K562 (cell line): ENCODE data around the gene GRIA3. TPM values are rescaled to one million over a fixed set of nuclear protein-coding genes. Genes with fewer than 3 reads are reported as not detected.

Experiments
- ATAC-seq: fragments of 200-7000 bp; cut with Tn5 transposase; 3 replicates; pipeline ENCODE4 v1.9.1; 2020; ENCODE audit warnings: moderate library complexity
- BruUV-seq: library from RNA; stranded (reverse); fragments of 400-500 nt; replicated peaks from 2 replicates; lab custom pipeline; 2021; lab: Mats Ljungman, UMichigan
- CTCF ChIA-PET: fragments of 300-600 bp; formaldehyde crosslinking; extraction: SDS; loops from one replicate; lab custom pipeline; 2021; ENCODE audit warnings: low intra/inter-chr PET ratio; lab: Yijun Ruan, JAX
- POLR2A ChIA-PET: fragments of 300-600, 350-650 bp; sonication (Branson Sonifier 250); formaldehyde crosslinking; extraction: SDS; loops from one replicate; lab custom pipeline; 2021; ENCODE audit warnings: antibody characterized with exemption, inconsistent platforms; lab: Yijun Ruan, JAX
- DNase-seq, 4 experiments: peaks; one replicate each; pipeline versions ENCODE4 v3.0.0 to v3.0.0-alpha.2; 2011 to 2018; ENCODE audit warnings: low spot score in 3 of 4, mixed read lengths in 3 of 4; ENCODE audit errors: extremely low read depth in 1 of 4
- FAIRE-seq: peaks from 2 replicates; lab custom pipeline; 2011; peaks lifted over from hg19 to GRCh38; lab: Jason Lieb, UNC
- H2AFZ ChIP-seq: 2 replicates; pipeline ENCODE4 v1.6.0; 2011; ENCODE audit warnings: low read depth, low read length, control low read depth, inconsistent platforms
- H3K27ac ChIP-seq: fragments of 200-600 bp; 3 replicates; pipeline ENCODE4 v1.8.0; 2011; ENCODE audit warnings: low read depth, mild to moderate bottlenecking, control low read depth, inconsistent platforms, low read length, moderate library complexity, mixed read lengths; ENCODE audit errors: extremely low read depth
- H3K27me3 ChIP-seq, 2 experiments: fragments of 300-600 bp in 1 of 2; 2 replicates in 1 of 2; 3 replicates in 1 of 2; pipeline versions ENCODE4 v1.6.0 to v1.8.0; 2011; ENCODE audit warnings: inconsistent platforms in 2 of 2, low read length in 2 of 2, mild to moderate bottlenecking in 1 of 2, mixed read lengths in 1 of 2, moderate library complexity in 1 of 2; ENCODE audit not compliant: control insufficient read depth in 2 of 2, insufficient read depth in 2 of 2
- H3K36me3 ChIP-seq: fragments of 300-600 bp; 3 replicates; pipeline ENCODE4 v1.8.0; 2011; ENCODE audit warnings: mild to moderate bottlenecking, low read length, inconsistent platforms; ENCODE audit not compliant: control insufficient read depth, insufficient read depth
- H3K4me1 ChIP-seq, 2 experiments: fragments of 200-600 bp in 1 of 2; replicated peaks in 1 of 2; 2 replicates in 1 of 2; 3 replicates in 1 of 2; pipeline versions ENCODE4 v1.5.1 to v1.8.0; 2011; ENCODE audit warnings: inconsistent platforms in 2 of 2, low read length in 2 of 2, mild to moderate bottlenecking in 1 of 2, mixed read lengths in 1 of 2, moderate library complexity in 1 of 2; ENCODE audit not compliant: control insufficient read depth in 2 of 2, insufficient read depth in 2 of 2
- H3K4me2 ChIP-seq: 2 replicates; pipeline ENCODE4 v1.6.1; 2011; ENCODE audit warnings: low read length, control low read depth, inconsistent platforms, mixed read lengths; ENCODE audit not compliant: insufficient read depth
- H3K4me3 ChIP-seq: fragments of 200-600 bp; sonication (generic), shearing (Covaris generic); 2 replicates; pipeline ENCODE4 v1.5.1; 2016; ENCODE audit warnings: control low read depth, inconsistent platforms
- H3K79me2 ChIP-seq: fragments of 200-600 bp; 3 replicates; pipeline ENCODE4 v1.8.0; 2011; ENCODE audit warnings: low read length, inconsistent platforms; ENCODE audit not compliant: control insufficient read depth, insufficient read depth
- H3K9ac ChIP-seq, 2 experiments: 2 replicates each; pipeline versions ENCODE4 v1.6.0 to v1.6.1; 2011; ENCODE audit warnings: low read depth in 2 of 2, low read length in 2 of 2, control low read depth in 1 of 2, inconsistent platforms in 1 of 2, mild to moderate bottlenecking in 1 of 2, mixed read lengths in 1 of 2; ENCODE audit not compliant: insufficient read depth in 1 of 2
- H3K9me1 ChIP-seq: one replicate; pipeline ENCODE4 v1.6.0; 2011; ENCODE audit warnings: inconsistent platforms, mild to moderate bottlenecking, low read length, moderate library complexity; ENCODE audit not compliant: control insufficient read depth, insufficient read depth
- H3K9me3 ChIP-seq: replicated peaks from 2 replicates; pipeline ENCODE4 v1.5.1; 2011; ENCODE audit warnings: low read depth, low read length, inconsistent platforms; ENCODE audit not compliant: control insufficient read depth, insufficient read depth
- H4K20me1 ChIP-seq: replicated peaks from 2 replicates; pipeline ENCODE4 v1.6.1; 2011; ENCODE audit warnings: low read length, inconsistent platforms, mixed read lengths; ENCODE audit not compliant: control insufficient read depth, insufficient read depth
- EZH2 ChIP-seq: IDR thresholded peaks from 2 replicates; pipeline ENCODE4 v1.6.1; 2012; ENCODE audit warnings: low read depth, mild to moderate bottlenecking, inconsistent platforms, low read length, borderline replicate concordance
- FIP1L1 ChIP-seq: fragments of 200-400 bp; formaldehyde crosslinking; IDR thresholded peaks from 2 replicates; pipeline ENCODE4 v1.6.1; 2018; ENCODE audit warnings: mild to moderate bottlenecking, low read depth, low read length; ENCODE audit not compliant: poor library complexity, severe bottlenecking
- NFATC3 ChIP-seq: fragments of 450-650 bp; IDR thresholded peaks from 2 replicates; pipeline ENCODE4 v1.6.1; 2017; ENCODE audit warnings: mild to moderate bottlenecking
- RHOXF2B ChIP-seq: fragments of 250-450 bp; sonication (Bioruptor Pico); conservative IDR thresholded peaks from 2 replicates; pipeline ENCODE4 v1.5.1; 2021
- RUNX1 ChIP-seq: sonication (generic); IDR thresholded peaks from 2 replicates; pipeline ENCODE4 v1.6.1; 2016; ENCODE audit warnings: antibody characterized with exemption, low read depth
- SOX6 ChIP-seq: fragments of 450-650 bp; IDR thresholded peaks from 2 replicates; pipeline ENCODE4 v1.6.1; 2014; ENCODE audit warnings: mild to moderate bottlenecking
- TSC22D4 ChIP-seq: fragments of 450-650 bp; IDR thresholded peaks from 2 replicates; pipeline ENCODE4 v1.6.1; 2016; ENCODE audit warnings: missing genetic modification characterization, missing biosample characterization, control low read depth
- ZBED1 ChIP-seq: IDR thresholded peaks from 2 replicates; pipeline ENCODE4 v1.6.1; 2014
- WGBS: fragments of 100-300 bp; shearing (Covaris generic); methylation state at CpG from one replicate; pipeline ENCODE4 v1.1.6; 2016; ENCODE audit warnings: low coverage, mixed read lengths; ENCODE audit not compliant: insufficient coverage; ENCODE audit errors: missing lambda C conversion rate; 5-methylcytosine and 5-hydroxymethylcytosine counted together
- in situ Hi-C: fragments of 300-500 bp; cut with MboI; formaldehyde crosslinking; loops from 4 replicates; pipeline ENCODE4 v1.15.0; 2018; ENCODE audit warnings: inconsistent platforms, mixed read lengths
- intact Hi-C: fragments of 100-400 bp; cut with micrococcal nuclease; formaldehyde crosslinking; loops from 2 replicates; pipeline ENCODE4 v1.14.2; 2022
- polyA plus RNA-seq, 8 experiments: library from polyadenylated mRNA; depleted of rRNA in 4 of 8; stranded (reverse) in 5 of 8; unstranded in 3 of 8; fragments of >200 nt; fragmentation: Nextera tagmentation in 2 of 8; fragmentation: Illumina TruSeq in 1 of 8; extraction: Ambion mirVana in 2 of 8; extraction: Trizol in 1 of 8; gene quantifications; 2 replicates each; pipeline versions ENCODE4 v1.2.1 to v1.2.3, GENCODE V29; 2011 to 2014; ENCODE audit warnings: inconsistent platforms in 1 of 8, missing spikeins in 1 of 8
- total RNA-seq, 7 experiments: library from RNA; depleted of rRNA in 6 of 7; stranded (reverse); fragments of >200 nt in 6 of 7; fragmentation: Illumina TruSeq in 2 of 7; extraction: Trizol in 2 of 7; gene quantifications; 2 replicates each; pipeline versions ENCODE4 v1.2.1 to v1.2.3, GENCODE V29; 2011 to 2021; ENCODE audit warnings: low replicate concordance in 1 of 7
- TF ChIP-seq, protein P1 (sequence below): fragments of 450-650 bp; IDR thresholded peaks from one replicate; pipeline ENCODE4 v1.6.1; 2018; ENCODE audit warnings: mild to moderate bottlenecking, moderate library complexity; ENCODE audit not compliant: partially characterized antibody
- TF ChIP-seq, protein P2 (sequence below): fragments of 250-450 bp; sonication (Bioruptor Pico); IDR thresholded peaks from 2 replicates; pipeline ENCODE4 v1.8.0; 2022; ENCODE audit warnings: inconsistent platforms
- TF ChIP-seq, protein P3 (sequence below): fragments of 250-450 bp; sonication (Bioruptor Pico); IDR thresholded peaks from 2 replicates; pipeline ENCODE4 v1.4.0; 2020; ENCODE audit warnings: mild to moderate bottlenecking
- TF ChIP-seq, protein P4 (sequence below): fragments of 150-350 bp; IDR thresholded peaks from 2 replicates; pipeline ENCODE4 v1.6.1; 2014; ENCODE audit warnings: low read depth, mild to moderate bottlenecking, low read length, borderline replicate concordance

Gene GRIA3
- total and polyA plus RNA-seq, 9 of the 15 experiments (the other 6 are each of a cell fraction or from before 2014, with no cell fraction given), result 0.10 TPM; not detected in 8

DNA sequence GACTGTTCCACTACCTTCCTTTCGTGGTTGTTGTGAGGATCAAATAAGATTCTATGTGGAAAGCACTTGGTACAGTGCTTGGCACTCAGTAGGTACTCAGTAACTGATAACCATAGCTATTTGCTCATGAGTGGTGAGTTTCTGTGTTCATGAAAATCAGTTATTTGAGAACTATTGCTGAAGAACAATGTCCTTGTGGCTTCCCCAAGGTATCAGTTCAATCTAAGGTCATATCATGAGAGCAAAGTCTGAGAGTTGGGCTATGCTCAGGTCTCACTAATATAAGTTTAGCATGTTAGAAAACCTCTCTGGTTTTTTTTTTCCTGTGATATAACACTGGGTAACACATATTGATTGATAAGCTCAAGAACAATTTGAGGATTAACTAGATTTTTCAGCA is 147.8 kb downstream of the GRIA3 start:
- H3K4me2 ChIP-seq, result no peak overlapping the region
- H3K4me3 ChIP-seq, result no peak overlapping the region
- H3K9ac ChIP-seq, result no peak overlapping the region
- BruUV-seq, result no TSS peak
- H3K27me3 ChIP-seq, result no peaks in the 10 kb centered on the region
- WGBS, result 0% methylated on average over 1 of the region's 1 CpG
- in situ Hi-C loops (no loop called here), intact Hi-C loops (no loop called here)
- no peaks in the 10 kb centered on the region for H3K9me3 ChIP-seq
- H3K4me1 ChIP-seq, result no peaks in the 10 kb centered on the region
- POLR2A ChIA-PET, result no interaction called here
- FAIRE-seq (no peak), ATAC-seq (no peak), DNase-seq (no peak)
- H3K27ac ChIP-seq, result no peak overlapping the region
- H3K79me2 ChIP-seq, result no peaks in the 10 kb centered on the region
- TF ChIP-seq FIP1L1, result no peak
- TF ChIP-seq, protein P1, sequence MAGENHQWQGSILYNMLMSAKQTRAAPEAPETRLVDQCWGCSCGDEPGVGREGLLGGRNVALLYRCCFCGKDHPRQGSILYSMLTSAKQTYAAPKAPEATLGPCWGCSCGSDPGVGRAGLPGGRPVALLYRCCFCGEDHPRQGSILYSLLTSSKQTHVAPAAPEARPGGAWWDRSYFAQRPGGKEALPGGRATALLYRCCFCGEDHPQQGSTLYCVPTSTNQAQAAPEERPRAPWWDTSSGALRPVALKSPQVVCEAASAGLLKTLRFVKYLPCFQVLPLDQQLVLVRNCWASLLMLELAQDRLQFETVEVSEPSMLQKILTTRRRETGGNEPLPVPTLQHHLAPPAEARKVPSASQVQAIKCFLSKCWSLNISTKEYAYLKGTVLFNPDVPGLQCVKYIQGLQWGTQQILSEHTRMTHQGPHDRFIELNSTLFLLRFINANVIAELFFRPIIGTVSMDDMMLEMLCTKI, result no peak
- TF ChIP-seq, protein P2, sequence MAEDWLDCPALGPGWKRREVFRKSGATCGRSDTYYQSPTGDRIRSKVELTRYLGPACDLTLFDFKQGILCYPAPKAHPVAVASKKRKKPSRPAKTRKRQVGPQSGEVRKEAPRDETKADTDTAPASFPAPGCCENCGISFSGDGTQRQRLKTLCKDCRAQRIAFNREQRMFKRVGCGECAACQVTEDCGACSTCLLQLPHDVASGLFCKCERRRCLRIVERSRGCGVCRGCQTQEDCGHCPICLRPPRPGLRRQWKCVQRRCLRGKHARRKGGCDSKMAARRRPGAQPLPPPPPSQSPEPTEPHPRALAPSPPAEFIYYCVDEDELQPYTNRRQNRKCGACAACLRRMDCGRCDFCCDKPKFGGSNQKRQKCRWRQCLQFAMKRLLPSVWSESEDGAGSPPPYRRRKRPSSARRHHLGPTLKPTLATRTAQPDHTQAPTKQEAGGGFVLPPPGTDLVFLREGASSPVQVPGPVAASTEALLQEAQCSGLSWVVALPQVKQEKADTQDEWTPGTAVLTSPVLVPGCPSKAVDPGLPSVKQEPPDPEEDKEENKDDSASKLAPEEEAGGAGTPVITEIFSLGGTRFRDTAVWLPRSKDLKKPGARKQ, result no peak
- no peak for TF ChIP-seq SOX6
- TF ChIP-seq, protein P3, sequence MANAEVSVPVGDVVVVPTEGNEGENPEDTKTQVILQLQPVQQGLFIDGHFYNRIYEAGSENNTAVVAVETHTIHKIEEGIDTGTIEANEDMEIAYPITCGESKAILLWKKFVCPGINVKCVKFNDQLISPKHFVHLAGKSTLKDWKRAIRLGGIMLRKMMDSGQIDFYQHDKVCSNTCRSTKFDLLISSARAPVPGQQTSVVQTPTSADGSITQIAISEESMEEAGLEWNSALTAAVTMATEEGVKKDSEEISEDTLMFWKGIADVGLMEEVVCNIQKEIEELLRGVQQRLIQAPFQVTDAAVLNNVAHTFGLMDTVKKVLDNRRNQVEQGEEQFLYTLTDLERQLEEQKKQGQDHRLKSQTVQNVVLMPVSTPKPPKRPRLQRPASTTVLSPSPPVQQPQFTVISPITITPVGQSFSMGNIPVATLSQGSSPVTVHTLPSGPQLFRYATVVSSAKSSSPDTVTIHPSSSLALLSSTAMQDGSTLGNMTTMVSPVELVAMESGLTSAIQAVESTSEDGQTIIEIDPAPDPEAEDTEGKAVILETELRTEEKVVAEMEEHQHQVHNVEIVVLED (CRISPR knock-in tag), result no peak
- no peak for TF ChIP-seq ZBED1
- TF ChIP-seq, protein P4, sequence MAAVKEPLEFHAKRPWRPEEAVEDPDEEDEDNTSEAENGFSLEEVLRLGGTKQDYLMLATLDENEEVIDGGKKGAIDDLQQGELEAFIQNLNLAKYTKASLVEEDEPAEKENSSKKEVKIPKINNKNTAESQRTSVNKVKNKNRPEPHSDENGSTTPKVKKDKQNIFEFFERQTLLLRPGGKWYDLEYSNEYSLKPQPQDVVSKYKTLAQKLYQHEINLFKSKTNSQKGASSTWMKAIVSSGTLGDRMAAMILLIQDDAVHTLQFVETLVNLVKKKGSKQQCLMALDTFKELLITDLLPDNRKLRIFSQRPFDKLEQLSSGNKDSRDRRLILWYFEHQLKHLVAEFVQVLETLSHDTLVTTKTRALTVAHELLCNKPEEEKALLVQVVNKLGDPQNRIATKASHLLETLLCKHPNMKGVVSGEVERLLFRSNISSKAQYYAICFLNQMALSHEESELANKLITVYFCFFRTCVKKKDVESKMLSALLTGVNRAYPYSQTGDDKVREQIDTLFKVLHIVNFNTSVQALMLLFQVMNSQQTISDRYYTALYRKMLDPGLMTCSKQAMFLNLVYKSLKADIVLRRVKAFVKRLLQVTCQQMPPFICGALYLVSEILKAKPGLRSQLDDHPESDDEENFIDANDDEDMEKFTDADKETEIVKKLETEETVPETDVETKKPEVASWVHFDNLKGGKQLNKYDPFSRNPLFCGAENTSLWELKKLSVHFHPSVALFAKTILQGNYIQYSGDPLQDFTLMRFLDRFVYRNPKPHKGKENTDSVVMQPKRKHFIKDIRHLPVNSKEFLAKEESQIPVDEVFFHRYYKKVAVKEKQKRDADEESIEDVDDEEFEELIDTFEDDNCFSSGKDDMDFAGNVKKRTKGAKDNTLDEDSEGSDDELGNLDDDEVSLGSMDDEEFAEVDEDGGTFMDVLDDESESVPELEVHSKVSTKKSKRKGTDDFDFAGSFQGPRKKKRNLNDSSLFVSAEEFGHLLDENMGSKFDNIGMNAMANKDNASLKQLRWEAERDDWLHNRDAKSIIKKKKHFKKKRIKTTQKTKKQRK, result no peak
- TF ChIP-seq NFATC3, result no peak
- no peak for TF ChIP-seq TSC22D4
- no peak for TF ChIP-seq RHOXF2B (CRISPR knock-in tag)
- no peak for TF ChIP-seq RUNX1
- no peak for TF ChIP-seq EZH2
- H3K36me3 ChIP-seq, result no peaks in the 10 kb centered on the region
- no peak overlapping the region for H2AFZ ChIP-seq
- CTCF ChIA-PET, result no interaction called here
- H3K9me1 ChIP-seq, result no peaks in the 10 kb centered on the region
- no peaks in the 10 kb centered on the region for H4K20me1 ChIP-seq
